SU-DHL-6 (cell line): ENCODE measurements around the gene HAVCR2.

Experiments used
- CTCF ChIP-seq: fragments of 200-600 bp; sonication (generic); IDR thresholded peaks from one replicate; pipeline ENCODE4 v1.5.1; 2017; ENCODE audit warnings: antibody characterized with exemption, mild to moderate bottlenecking, low read length, moderate library complexity; ENCODE audit not compliant: insufficient read depth, poor library complexity, severe bottlenecking
- EZH2phosphoT487 ChIP-seq: fragments of 200-600 bp; sonication (generic), shearing (Covaris generic); conservative IDR thresholded peaks from 2 replicates; pipeline ENCODE4 v1.6.1; 2018; ENCODE audit warnings: mild to moderate bottlenecking, antibody characterized with exemption, low read length, moderate library complexity, mixed read lengths

- TF ChIP-seq CTCF (no peak), EZH2phosphoT487 (no peak)
These were observed 23.4 kb upstream of the HAVCR2 start for GRCh38 chr5:157132281-157132612.
